GM21576 (cell line): ENCODE measurements around the gene TAF11L13.
"Not testable (repeated sequence)": the region's sequence is repeated elsewhere in the genome, so short reads cannot be mapped to it uniquely, and the experiment has no call there.

Source experiments
- ATAC-seq: cut with Tn5 transposase; IDR thresholded peaks from one replicate; pipeline ENCODE4 v1.9.1; 2021; ENCODE audit warnings: mild to moderate bottlenecking, moderate library complexity; ENCODE audit not compliant: unreplicated experiment

Gene TAF11L13

GRCh38 chr5:17631788-17632187 is at the start of gene TAF11L13:
Gene TAF11L13, plus strand, starts transcription at chr5:17632088.
- ATAC-seq: not testable (repeated sequence)

DNA sequence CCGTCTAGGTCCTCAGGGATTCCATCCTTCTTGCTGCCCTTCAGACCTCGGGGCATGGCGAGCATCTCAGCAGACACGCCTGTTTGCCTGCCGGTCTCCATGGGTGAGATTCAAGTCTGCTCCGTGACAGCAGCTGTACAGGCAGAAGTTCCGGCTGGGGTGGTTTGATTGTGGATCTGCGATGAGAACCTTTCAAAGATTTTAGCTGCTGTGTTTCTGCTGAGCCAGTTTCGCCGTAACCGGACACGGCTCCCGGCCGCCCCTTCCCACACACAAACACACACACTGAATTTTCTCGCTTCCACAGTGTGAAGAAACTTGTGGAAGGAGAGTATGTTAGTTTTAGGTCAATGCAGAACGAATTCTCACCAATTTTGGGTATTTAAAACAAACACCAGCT is 46.2 kb upstream of the TAF11L13 start, which contains the start of gene TAF11L7:
Gene TAF11L7, minus strand, starts transcription at position 101 of the 400 bp plus-strand sequence.
- not testable (repeated sequence) for ATAC-seq

DNA sequence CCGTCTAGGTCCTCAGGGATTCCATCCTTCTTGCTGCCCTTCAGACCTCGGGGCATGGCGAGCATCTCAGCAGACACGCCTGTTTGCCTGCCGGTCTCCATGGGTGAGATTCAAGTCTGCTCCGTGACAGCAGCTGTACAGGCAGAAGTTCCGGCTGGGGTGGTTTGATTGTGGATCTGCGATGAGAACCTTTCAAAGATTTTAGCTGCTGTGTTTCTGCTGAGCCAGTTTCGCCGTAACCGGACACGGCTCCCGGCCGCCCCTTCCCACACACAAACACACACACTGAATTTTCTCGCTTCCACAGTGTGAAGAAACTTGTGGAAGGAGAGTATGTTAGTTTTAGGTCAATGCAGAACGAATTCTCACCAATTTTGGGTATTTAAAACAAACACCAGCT is 41.0 kb upstream of the TAF11L13 start, which contains the start of gene TAF11L8:
Gene TAF11L8, minus strand, starts transcription at position 101 of the 400 bp plus-strand sequence.
- ATAC-seq: not testable (repeated sequence)

- not testable (repeated sequence) for ATAC-seq
Measured at GRCh38 chr5:17594255-17594654, 37.6 kb upstream of the TAF11L13 start, which contains the start of gene TAF11L9. Gene TAF11L9, minus strand, starts transcription at chr5:17594394.

DNA sequence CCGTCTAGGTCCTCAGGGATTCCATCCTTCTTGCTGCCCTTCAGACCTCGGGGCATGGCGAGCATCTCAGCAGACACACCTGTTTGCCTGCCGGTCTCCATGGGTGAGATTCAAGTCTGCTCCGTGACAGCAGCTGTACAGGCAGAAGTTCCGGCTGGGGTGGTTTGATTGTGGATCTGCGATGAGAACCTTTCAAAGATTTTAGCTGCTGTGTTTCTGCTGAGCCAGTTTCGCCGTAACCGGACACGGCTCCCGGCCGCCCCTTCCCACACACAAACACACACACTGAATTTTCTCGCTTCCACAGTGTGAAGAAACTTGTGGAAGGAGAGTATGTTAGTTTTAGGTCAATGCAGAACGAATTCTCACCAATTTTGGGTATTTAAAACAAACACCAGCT is 34.2 kb upstream of the TAF11L13 start, which contains the start of gene TAF11L10:
Gene TAF11L10, minus strand, starts transcription at position 101 of the 400 bp plus-strand sequence.
- ATAC-seq: not testable (repeated sequence)

GRCh38 chr5:17603880-17604279 is 28.0 kb upstream of the TAF11L13 start, which contains the start of gene TAF11L11:
Gene TAF11L11, plus strand, starts transcription at chr5:17604183.
- ATAC-seq: not testable (repeated sequence)

GRCh38 chr5:17604951-17605350 is 26.9 kb upstream of the TAF11L13 start:
- ATAC-seq: no peak

GRCh38 chr5:17607461-17607860 is 24.4 kb upstream of the TAF11L13 start:
- not testable (repeated sequence) for ATAC-seq

GRCh38 chr5:17610092-17610491 is 21.8 kb upstream of the TAF11L13 start, which contains the start of gene TAF11L12:
Gene TAF11L12, plus strand, starts transcription at chr5:17610392.
- ATAC-seq: not testable (repeated sequence)

DNA sequence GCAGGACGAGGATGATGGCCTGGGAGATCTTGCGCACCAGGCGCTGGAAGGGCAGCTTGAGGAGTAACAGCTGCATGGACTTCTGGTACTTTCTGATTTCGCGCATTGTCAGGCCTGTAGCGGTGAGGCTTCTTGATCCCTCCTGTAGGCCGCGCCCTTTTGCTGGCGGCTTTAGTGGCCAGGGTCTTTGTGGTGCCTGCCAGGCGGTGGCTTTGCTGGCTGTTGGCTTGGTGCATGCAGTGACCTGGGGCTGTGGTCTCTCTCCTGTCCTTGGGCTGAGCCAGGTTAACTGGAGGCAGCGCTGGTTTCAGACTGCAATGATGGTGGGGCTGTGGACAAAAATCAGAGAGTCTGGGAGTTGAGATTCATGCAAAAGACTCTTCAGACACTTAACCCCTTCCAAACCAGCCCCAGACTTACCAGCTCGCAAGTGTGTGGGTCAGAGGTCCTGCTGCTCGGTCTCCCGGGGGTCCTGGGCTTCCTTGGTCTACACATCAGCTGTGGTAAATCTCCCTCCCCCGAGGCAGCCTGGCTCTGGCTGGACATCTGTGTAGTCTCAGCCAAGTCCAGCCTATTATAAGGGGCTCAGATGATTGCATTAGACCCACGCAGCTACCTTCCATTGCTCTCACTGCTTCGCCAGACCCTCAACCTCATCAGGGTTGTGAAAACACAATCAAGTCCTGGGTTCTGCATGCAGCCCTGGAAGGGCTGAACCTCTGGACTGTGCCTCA is 16.8 kb upstream of the TAF11L13 start:
- ATAC-seq: no peak

GRCh38 chr5:17619354-17619753 is 12.5 kb upstream of the TAF11L13 start:
- ATAC-seq: no peak

GRCh38 chr5:17620627-17621026 is 11.3 kb upstream of the TAF11L13 start:
- ATAC-seq: no peak

DNA sequence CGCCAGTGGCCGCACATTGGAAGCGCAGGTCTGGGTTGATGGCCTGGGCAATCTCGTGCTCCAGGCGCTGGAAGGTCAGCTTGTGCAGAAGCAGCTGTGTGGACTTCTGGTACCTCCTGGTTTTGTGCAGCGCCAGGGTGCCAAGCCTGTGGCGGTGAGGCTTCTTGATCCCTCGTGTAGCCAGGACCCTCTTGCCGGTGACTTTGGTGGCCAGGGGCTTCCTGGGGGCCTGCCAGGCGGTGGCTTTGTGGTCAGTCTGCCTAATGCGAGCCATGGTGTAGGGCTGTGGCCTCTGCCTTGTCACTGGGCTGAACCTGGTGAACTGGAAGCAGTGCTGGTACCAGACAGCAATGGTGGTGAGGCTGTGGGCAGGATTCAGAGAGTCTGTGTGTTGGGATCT is 6.2 kb upstream of the TAF11L13 start:
- ATAC-seq: no peak

- no peak for ATAC-seq
Measured at GRCh38 chr5:17634160-17634559, 2.3 kb downstream of the TAF11L13 start, which contains the start of gene TAF11L14. Gene TAF11L14, plus strand, starts transcription at chr5:17634460.

DNA sequence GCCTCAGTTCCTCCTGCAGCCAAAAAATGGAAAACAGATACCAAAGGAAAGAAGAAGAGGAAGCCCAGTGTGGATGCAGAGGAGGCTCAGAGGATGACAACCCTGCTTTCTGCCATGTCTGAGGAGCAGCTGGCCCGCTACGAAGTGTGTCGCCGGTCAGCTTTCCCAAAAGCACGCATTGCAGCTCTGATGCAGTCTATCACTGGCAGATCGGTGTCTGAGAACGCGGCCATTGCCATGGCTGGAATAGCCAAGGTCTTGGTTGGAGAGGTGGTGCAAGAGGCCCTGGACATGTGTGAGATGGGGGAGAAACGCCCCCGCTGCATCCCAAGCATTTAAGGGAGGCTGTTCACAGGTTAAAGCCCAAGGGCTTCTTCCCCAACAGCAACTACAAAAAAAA is 17.3 kb downstream of the TAF11L13 start:
- not testable (repeated sequence) for ATAC-seq

DNA sequence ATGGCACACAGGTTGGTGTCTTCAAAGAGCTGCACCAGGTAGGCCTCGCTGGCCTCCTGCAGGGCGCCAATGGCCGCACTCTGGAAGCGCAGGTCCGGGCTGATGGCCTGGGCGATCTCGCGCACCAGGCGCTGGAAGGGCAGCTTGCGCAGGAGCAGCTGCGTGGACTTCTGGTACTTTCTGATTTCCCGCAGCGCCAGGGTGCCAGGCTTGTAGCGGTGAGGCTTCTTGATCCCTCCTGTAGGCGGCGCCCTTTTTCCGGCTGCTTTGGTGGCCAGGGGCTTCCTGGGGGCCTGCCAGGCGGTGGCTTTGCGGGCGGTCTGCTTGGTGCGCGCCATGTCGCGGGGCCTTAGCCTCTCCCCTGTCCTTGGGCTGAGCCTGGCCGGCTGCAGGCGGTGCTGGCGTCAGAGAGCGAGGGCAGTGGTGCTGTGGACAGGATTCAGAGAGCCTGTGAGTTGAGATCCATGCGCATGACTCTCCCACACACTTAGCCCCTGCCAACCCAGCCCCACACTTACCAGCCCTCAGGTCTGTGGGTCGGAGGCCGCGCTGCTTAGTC is 23.4 kb downstream of the TAF11L13 start:
- ATAC-seq: not testable (repeated sequence)

DNA sequence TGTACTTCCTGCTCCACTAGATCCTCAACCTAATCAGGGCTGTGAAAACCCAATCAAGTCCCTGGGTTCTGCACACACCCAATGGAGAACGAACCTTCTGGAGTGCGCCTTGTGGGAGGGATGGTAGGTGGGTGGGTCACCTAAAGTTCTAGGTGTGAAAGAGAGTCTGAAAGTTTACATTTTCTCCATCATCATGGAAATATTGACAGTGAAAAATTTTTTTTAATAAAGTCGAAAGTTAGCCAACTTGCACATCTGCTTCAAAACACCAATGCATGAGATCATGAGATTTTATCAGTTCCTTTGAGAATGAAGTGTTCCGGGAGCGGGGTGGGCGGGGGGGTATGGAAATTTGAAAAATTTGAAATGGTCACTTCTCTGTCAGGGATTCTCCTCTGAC is 24.0 kb downstream of the TAF11L13 start:
- ATAC-seq: no peak

DNA sequence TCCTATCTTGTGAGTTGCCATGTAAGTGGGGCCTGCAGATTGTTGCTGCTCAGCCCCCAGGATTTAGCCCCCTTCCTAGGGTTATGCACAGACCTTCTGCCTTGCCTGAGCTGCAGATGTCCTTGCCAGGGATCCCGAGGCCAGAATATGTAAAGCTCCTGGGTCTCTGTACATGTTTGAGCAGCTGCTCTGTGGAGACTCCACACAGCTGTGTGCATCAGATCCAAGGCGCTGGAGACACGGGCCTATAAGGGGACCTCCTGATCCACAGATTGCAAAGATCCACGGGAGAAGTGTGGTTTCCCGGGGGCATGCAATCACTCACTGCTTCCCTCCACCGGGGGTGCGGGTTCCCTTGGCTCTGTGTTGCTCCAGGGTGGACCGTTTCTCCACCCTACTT is 31.3 kb downstream of the TAF11L13 start:
- ATAC-seq: no peak

DNA sequence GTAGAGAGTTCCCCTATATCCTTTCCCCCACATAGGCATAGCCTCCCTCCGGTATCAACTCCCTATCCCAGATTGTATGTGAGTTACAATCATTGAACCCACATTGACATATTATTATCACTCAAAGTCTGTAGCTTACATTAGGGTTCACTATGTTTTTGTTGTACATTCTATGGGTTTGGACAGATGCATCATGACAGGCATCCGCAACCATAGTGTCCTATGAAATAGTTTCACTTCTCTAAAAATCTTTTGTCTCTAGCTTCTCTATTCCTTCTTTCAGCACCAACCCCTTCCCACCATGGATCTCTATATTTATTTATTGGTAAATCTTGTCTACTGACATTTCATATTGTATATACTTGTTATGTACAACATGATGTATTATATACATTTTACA is 33.9 kb downstream of the TAF11L13 start:
- ATAC-seq: no peak

- ATAC-seq: no peak
Measured at GRCh38 chr5:17666726-17667235, 34.9 kb downstream of the TAF11L13 start.

DNA sequence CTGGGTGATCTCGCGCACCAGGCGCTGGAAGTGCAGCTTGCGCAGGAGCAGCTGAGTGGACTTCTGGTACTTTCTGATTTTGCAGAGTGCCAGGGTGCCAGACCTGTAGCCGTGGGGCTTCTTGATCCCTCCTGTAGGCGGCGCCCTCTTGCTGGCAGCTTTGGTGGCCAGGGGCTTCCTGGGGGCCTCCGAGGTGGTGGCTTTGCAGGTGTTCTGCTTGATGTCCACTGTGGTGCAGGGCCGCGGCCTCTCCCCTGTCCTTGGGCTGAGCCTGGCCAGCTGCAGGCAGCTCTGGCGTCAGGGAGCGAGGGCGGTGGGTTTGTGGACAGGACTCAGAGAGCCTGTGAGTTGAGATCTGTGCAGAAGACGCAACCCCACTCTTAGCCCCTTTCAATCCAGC is 38.5 kb downstream of the TAF11L13 start:
- ATAC-seq: no peak
